Gastroesophageal sphincter (tissue), 3 donors: ENCODE measurements around the gene KCNC2.

Source experiments
- CTCF ChIP-seq, 4 experiments: fragments of 200-600 bp in 2 of 4; fragments of 450-650 bp in 2 of 4; sonication (generic) in 1 of 4; IDR thresholded peaks; one replicate each; pipeline ENCODE4 v1.5.1; 2017 to 2019; ENCODE audit warnings: antibody characterized with exemption in 4 of 4, mild to moderate bottlenecking in 2 of 4, moderate library complexity in 2 of 4
- EP300 ChIP-seq: sonication (generic); formaldehyde crosslinking; IDR thresholded peaks from one replicate; pipeline ENCODE4 v1.6.1; 2017; ENCODE audit warnings: antibody characterized with exemption, mild to moderate bottlenecking
- POLR2A ChIP-seq, 2 donors: fragments of 450-650 bp; IDR thresholded peaks; one replicate each; pipeline ENCODE4 v1.6.1; 2017; ENCODE audit warnings: antibody characterized with exemption in 2 of 2, mild to moderate bottlenecking in 2 of 2, moderate library complexity in 1 of 2

- no peak for TF ChIP-seq CTCF (IDR thresholded peaks at IDR 0.05)
- TF ChIP-seq POLR2A (IDR thresholded peaks at IDR 0.05), result no peak
- TF ChIP-seq EP300, result no peak
These were observed 2.1 kb downstream of the KCNC2 start for GRCh38 chr12:75207338-75208083.
